Measurements from ENCODE around the gene REG1B.
A peak's percentile ranks its signal among the peaks of the same experiment; 100 is the strongest.

REG1B gene

GRCh38 chr2:79087785-79088364 is at the start of gene REG1B:
TSS of gene REG1B (minus strand) at chr2:79087993. CDS start at chr2:79087612, 381 bp downstream.
- no peak for DNase-seq

GRCh38 chr2:79131687-79132086 is 43.9 kb upstream of the REG1B start:
- DNase-seq, result no peak

GRCh38 chr2:79129804-79130203 is 42.0 kb upstream of the REG1B start:
- no peak for DNase-seq

DNA sequence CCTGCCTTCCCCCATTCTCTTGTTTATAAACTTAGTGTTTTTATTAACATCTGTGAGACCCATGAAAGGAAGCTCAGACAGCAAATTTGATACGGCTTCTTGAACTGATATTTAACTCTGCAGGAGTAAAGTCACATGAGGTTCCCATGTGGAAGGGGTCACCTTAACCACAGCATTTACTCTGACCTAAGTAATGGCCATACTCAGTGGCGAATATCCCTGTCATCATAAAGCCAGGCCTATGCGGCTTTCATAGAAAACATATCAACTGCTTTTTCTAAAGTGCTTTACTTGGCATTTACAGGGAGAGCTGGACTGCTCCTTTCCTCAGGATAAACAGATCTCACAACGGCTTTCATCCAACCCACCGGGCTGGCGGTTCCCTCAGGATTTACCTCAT is 41.5 kb upstream of the REG1B start:
- DNase-seq, result peak; percentile 76

- no peak for DNase-seq
Observed at GRCh38 chr2:79128406-79128805, 40.6 kb upstream of the REG1B start.

DNA sequence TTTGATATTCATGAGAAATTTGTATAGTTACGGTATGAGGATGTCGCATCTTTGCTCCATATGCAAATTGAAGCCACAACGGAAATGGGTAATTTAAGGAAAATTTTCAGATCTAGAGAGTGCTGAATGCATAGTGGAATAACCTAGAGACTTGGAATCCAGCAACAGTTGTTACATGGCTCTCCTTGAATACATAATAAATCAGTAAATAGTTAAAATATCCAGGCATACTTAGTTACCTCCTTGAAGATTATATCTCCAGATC is 37.9 kb upstream of the REG1B start:
- no peak for DNase-seq

DNA sequence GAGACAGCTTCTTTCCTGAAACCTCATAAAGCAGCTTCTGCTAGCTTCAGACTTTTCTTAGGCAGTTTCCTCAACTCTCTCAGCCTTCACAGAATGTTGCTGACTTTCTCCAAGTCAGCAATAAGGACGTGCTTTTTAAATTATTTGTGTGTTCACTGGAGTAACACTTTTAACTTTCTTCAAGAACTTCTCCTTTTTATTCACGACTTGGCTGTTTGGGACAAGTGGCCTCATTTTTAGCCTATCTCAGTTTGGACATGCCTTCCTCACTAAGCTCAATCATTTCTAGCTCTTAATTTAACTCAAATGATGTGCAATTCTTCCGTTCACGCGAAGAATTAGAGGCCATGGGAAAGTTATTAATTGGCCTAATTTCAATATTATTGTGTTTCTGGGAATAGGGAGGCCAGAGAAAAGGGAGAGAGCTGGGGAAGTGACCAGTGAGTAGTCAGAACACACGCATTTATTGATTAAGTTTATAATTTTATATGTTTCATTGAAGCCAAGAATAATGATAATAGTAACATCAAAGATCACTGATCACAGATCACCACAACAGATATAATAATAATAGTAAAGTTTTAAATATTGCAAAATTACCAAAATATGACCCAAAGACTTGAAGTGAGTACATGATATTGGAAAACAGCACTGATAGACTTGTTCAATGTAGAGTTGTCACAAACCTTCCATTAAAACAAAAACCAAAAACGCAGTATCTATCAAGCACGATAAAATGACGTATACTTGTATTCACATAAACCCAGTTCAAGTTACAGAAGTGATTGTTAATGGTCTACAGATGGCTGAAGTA is 37.3 kb upstream of the REG1B start:
- no peak for DNase-seq

DNA sequence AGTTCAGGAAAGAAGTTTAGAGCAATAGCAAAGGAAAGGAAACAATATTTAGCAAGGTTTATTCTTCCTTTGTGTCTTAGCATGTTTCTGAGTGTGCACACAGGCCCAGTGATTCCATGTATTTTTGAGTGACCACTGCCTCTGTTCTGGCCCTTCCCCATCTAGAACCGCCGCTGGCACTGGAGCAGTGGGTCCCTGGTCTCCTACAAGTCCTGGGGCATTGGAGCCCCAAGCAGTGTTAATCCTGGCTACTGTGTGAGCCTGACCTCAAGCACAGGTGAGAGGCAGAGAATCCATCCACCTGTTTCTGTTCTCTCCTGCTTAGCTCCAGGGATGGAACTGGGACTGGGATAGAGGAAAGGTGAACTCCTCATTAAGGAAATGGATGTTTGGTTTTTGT is 34.9 kb upstream of the REG1B start:
- DNase-seq, result no peak

DNA sequence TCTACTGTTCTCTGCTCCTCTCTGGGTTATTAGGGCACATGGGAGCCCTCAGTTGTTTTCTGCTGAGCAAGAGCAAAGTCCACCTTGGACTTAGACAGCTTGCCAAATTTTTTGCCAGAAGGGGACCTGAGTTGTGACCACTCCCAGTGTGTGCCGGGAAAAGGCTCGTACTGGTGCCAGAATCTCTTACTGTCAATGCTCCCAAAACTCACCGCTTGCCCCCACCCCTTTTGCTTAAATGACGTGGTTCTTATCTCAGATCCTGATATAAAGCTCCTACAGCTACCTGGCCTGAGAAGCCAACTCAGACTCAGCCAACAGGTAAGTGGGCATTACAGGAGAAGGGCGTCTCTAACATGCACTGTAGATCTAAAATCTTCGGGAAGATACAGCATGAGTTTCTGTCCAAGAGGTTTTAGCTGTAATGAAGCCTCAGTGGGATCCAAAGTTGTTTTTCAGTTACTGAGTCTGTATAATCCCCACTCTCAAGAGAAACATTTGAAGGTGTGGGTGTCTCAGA is 32.5 kb upstream of the REG1B start, which contains the start of gene REG1A:
TSS of gene REG1A (plus strand) at position 295 of the 520 bp plus-strand sequence. CDS start 374 bp downstream, outside the sequence.
- no peak for DNase-seq

GRCh38 chr2:79116997-79117928 is 29.5 kb upstream of the REG1B start:
- no peak for DNase-seq

DNA sequence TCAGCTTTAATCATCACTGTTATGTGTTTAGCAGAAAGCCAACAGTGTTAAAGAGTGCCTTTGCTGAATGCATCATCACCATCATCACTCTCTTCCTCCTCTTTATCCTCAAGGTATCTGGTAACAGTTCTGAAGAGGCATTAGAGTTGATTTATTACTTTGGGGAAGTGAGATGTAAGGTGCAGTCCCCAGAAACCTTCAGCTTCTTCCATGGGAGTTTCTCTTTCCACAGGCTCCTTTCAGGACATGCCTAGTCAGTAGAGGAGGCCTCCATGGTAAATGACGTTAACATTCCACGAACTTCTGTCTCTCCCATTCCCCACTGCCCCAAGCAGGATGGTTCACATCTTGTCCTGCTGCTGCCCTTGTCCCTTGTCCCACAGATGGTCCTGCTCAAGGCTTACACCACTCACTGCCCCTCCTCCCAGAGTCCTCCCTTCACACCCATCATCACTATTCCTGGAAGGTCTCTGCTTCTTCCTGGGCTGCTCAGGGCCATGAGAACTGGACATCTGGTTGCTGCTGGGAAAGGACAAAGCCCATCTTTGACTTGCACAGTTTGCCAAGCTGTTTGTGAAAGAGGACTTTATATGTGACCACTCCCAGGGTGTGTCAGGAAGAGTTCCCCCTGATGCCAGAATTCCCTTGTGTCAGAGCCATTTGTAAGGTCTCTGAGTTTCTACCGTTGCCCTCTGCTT is 27.2 kb upstream of the REG1B start:
- DNase-seq, result no peak

DNA sequence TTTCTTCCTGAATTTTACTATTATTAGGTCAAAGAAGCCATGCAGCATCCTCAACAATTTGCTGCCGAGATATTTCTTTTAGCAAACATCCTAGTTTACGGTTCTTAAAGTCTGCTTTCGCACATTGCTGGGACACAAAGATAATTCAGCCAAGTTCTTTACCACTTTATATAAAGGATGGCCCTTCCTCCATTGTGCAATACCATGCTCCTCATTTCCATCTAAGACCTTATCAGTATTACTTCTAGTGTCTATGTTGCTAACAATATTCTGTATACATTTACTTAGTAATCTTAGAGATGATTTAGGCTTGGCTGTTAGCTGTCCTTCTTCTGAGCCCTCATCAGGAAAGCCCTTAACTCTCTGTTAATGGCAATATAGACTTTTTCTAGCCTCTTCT is 24.5 kb upstream of the REG1B start:
- DNase-seq, result no peak

GRCh38 chr2:79105259-79105658 is 17.5 kb upstream of the REG1B start:
- no peak for DNase-seq

- no peak for DNase-seq
Observed at GRCh38 chr2:79103214-79103613, 15.4 kb upstream of the REG1B start.

DNA sequence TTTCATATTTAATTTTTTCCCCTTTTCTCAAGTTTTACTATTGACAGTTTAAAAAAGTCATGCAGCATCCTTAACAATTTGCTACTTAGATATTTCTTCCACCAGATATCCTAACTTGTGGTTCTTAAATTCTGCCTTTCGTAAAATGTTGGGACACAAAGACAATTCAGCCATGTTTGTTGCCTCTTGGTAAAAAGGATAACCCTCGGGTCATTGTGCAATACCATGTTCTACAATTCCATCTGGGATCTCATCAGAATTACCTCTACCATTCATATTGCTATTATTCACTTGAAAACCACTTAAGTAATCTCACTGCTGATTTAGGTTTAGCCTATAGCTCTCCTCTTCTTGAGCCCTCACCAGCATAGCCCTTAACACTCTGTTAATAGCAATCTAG is 13.2 kb upstream of the REG1B start:
- DNase-seq, result no peak

DNA sequence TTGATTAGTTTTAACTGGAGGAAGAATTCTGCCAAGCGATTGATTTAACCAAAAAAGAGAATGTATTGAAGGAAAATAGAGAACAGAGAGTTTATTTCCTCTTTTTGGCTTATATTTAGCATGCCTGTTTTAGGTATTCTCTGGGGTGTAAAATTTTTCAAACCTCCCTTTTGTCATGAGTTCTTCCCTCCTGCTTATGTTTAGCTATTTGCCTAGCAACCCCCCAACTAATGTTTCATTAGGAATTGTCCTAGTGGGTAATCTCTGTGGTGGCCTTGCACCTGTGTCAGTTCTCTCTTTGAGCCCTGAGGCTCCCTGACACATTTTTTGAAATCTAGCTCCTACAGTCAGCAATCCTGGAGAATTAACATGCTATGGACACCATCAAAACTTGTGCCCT is 12.5 kb upstream of the REG1B start:
- no peak for DNase-seq

- DNase-seq, result no peak
Observed at GRCh38 chr2:79099140-79099686, 11.4 kb upstream of the REG1B start.

GRCh38 chr2:79097843-79098242 is 10.1 kb upstream of the REG1B start:
- peak; percentile 1 for DNase-seq

GRCh38 chr2:79090693-79091092 is 2.9 kb upstream of the REG1B start:
- no peak for DNase-seq

GRCh38 chr2:79086255-79086654 is 1.5 kb downstream of the REG1B start:
- no peak for DNase-seq

- DNase-seq, result no peak
Observed at GRCh38 chr2:79085382-79085781, 2.4 kb downstream of the REG1B start.

DNA sequence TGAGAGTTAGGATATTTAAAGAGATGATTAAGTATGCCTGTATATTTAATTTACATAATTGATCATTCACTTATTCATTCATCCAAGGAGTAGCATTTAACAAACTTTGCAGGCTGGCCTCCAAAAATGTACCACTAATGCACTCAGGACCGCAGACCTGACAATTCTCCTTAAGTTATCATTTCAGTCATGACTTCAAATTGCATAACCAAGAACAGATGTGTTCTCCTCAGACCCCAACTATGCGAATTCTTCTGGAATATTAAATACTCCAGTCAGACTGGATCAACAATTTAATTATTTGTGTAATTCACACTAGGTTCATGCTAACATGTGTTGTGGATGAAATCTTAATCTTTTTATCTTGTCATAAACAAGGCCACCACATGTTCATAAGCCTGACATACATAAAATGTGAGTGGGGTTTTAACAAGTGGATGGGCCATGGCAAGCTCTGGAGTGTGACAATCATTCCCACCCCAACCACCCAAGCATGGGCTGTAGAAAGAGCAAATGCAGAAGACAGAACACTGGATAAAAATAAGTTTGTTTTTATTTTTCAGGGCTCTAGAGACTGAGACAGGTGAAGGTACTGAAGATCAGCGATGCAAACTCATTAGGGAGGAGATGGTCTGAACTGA is 3.2 kb downstream of the REG1B start:
- no peak for DNase-seq

Data from NCI-H69 (cell line).